ENCODE data around the gene TRERF1.

- TF ChIP-seq GATA2 (IDR thresholded peaks at IDR 0.05; ENCODE audit: low read depth, low read length) (no peak), GATA3 (IDR thresholded peaks at IDR 0.05; ENCODE audit: low read depth, low read length) (no peak)
Observed at GRCh38 chr6:42268016-42268834, 183.5 kb downstream of the TRERF1 start.
